ENCODE measurements around the gene PANK3. TPM values are rescaled to one million over a fixed set of nuclear protein-coding genes. Genes with fewer than 3 reads are reported as not detected.

The PANK3 gene
- total RNA-seq (2014; rRNA removed; shearing (Covaris generic); ENCODE audit: low replicate concordance): 35.9 and 78.3 TPM in 2 replicates

DNA sequence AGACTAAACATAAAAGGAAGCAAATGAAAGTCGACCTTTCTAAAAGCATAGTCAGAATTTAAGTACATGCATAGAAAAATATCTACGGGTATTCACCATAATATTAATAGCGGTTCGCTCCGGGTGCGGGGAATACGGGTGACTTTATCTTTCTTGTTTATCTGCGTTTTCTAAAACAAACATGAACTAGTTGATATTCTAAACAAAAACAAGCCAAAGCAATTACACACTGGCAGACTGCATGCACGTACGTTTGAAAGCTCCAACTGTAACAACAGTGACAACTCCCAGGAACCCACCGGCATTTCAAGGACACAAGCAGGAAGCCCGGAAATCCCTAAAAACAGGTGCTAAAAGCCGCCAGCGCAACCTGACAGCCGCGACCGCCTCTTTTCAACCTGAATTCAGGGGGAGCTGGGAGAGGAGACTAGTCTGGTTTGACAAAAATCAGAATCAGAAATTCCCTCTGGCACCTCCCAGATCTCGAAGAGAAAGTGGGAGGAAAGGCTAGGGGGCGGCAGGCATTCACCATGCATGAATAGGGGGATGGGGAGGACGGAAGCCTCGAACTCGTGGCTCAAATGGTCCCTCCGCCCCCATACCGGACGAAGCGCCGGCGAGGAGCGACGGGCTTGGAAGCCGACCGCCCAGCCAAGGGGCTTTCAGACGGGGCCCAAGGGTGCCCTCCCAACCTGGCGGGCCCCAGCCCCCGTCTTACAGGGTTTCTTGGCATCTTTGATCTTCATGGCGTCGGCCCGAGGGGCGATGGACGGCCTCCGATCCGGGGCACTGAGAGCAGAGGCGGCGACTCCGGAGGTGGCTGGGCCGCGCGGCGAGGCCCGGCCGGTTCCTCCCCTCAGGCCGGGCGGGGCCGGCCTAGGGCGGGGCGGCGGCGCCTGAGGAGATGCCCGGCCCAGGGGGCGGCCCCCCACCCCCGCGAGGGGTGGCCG is at the start of gene PANK3:
Gene PANK3, minus strand, starts transcription at position 831 of the 950 bp plus-strand sequence. Its CDS starts 85 bp downstream, at position 746.
- Histone ChIP-seq H3K27ac (ENCODE audit: low read length) (peak within 1 kb of the TSS; percentile 72), H3K4me2 (ENCODE audit: low read depth, low read length, poor library complexity, severe bottlenecking) (peak within 1 kb of the TSS; percentile 86), H3K36me3 (ENCODE audit: insufficient read depth, low read length) (peaks cover 32% of the 10 kb centered on the region), H3K9me2 (replicated peaks; ENCODE audit: insufficient read depth, low read length) (no peaks in the 10 kb centered on the region), H3K4me3 (ENCODE audit: low read length) (peak within 1 kb of the TSS; percentile 87), H2AFZ (ENCODE audit: low read length) (peak within 1 kb of the TSS; percentile 53; the same call in 1 of the 2 replicates), H4K20me1 (ENCODE audit: insufficient read depth, low read depth, low read length) (peaks cover 37% of the 10 kb centered on the region), H3K9me3 (ENCODE audit: low read length) (no peaks in the 10 kb centered on the region), H3K9ac (ENCODE audit: low read length) (peak within 1 kb of the TSS; percentile 87), H3K4me1 (ENCODE audit: low read length) (peaks cover 24% of the 10 kb centered on the region), H3K79me2 (ENCODE audit: low read length) (peaks cover 51% of the 10 kb centered on the region), H3K27me3 (ENCODE audit: low read length) (no peaks in the 10 kb centered on the region)
- no peak for DNase-seq

DNA sequence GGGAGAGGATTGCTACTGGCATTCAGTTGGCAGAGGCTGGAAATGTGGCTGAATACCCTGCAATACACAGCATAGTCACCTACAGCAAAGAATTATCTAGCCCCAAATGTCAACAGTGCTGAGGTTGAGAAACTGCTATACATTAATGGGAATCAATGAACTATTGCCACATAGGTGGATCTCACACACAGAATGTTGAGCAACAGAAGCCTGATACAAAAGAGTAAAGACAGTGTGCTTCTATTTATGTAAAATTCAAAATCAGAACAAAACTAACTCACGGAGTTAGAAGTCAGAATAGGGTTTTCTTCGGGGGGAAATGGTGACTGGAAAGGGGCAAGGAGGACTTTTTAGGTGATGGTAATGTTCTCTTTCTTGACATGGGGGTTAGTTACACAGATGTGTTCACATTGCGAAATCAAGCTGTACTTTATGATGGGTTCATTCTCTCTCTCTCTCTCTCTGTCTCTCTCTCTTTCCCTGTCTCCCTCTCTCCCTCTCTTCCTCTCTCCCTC is 45.7 kb upstream of the PANK3 start:
- Histone ChIP-seq H3K27me3 (ENCODE audit: low read length) (0 out of 2 replicates have a peak, but pooled peaks cover 3% of the 10 kb centered on the region), H4K20me1 (ENCODE audit: insufficient read depth, low read depth, low read length) (no peaks in the 10 kb centered on the region), H3K9ac (ENCODE audit: low read length) (no peak overlapping the region), H3K4me1 (ENCODE audit: low read length) (no peaks in the 10 kb centered on the region), H3K4me2 (ENCODE audit: low read depth, low read length, poor library complexity, severe bottlenecking) (no peak overlapping the region), H2AFZ (ENCODE audit: low read length) (no peak overlapping the region), H3K27ac (ENCODE audit: low read length) (no peak overlapping the region), H3K4me3 (ENCODE audit: low read length) (no peak overlapping the region), H3K9me2 (replicated peaks; ENCODE audit: insufficient read depth, low read length) (no peaks in the 10 kb centered on the region), H3K79me2 (ENCODE audit: low read length) (no peaks in the 10 kb centered on the region), H3K36me3 (ENCODE audit: insufficient read depth, low read length) (no peaks in the 10 kb centered on the region), H3K9me3 (ENCODE audit: low read length) (no peaks in the 10 kb centered on the region)
- DNase-seq: no peak

DNA sequence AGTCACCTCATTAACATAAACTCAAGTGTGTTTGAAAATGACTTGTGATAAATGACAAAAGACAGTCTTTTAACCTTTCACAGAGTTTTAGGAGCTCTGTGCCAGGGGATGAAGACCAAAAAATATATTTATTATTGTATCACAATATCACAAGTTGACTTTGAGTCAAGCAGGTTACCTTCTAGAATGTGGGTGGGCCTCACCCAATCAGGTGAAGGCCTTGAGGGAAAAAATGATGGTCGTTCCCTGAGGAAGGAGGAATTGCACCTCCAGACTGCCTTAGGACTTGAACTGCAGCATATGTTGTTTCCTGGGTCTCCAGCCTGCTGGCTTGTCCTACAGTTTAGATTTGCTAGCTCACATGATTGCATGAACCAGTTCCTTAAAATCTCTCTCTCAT is 41.6 kb upstream of the PANK3 start:
- no peaks in the 10 kb centered on the region for H3K4me1 ChIP-seq (ENCODE audit: low read length)
- no peak overlapping the region for H3K4me3 ChIP-seq (ENCODE audit: low read length)
- no peaks in the 10 kb centered on the region for H3K36me3 ChIP-seq (ENCODE audit: insufficient read depth, low read length)
- no peak overlapping the region for H2AFZ ChIP-seq (ENCODE audit: low read length)
- H3K9ac ChIP-seq (ENCODE audit: low read length): no peak overlapping the region
- H3K27me3 ChIP-seq (ENCODE audit: low read length): no peaks in the 10 kb centered on the region
- H3K4me2 ChIP-seq (ENCODE audit: low read depth, low read length, poor library complexity, severe bottlenecking): no peak overlapping the region
- no peak overlapping the region for H3K27ac ChIP-seq (ENCODE audit: low read length)
- H3K9me2 ChIP-seq (replicated peaks; ENCODE audit: insufficient read depth, low read length): no peaks in the 10 kb centered on the region
- DNase-seq: no peak
- H3K79me2 ChIP-seq (ENCODE audit: low read length): no peaks in the 10 kb centered on the region
- no peaks in the 10 kb centered on the region for H4K20me1 ChIP-seq (ENCODE audit: insufficient read depth, low read depth, low read length)
- no peaks in the 10 kb centered on the region for H3K9me3 ChIP-seq (ENCODE audit: low read length)

DNA sequence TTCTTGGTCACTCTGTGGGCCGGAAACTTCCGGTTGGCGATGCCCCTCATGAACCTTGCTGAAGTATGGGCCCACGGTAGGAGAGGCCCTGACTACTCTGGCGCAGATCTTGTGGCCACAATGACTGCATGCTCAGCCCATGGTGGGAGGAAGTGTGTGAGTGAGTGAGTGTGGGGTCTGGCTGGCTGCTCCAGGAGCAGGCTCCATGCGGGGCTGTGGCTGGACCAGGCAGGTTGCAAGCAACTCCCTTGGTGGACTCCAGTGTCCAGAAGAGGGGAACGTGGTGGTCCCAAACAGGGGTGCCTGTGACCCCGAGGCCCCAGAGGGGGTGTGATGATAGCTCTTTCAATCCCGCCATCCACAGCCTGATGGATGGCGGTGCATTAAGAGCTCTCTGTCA is 35.5 kb upstream of the PANK3 start:
- no peak overlapping the region for H3K4me2 ChIP-seq (ENCODE audit: low read depth, low read length, poor library complexity, severe bottlenecking)
- no peaks in the 10 kb centered on the region for H3K79me2 ChIP-seq (ENCODE audit: low read length)
- no peak overlapping the region for H2AFZ ChIP-seq (ENCODE audit: low read length)
- no peaks in the 10 kb centered on the region for H4K20me1 ChIP-seq (ENCODE audit: insufficient read depth, low read depth, low read length)
- H3K27me3 ChIP-seq (ENCODE audit: low read length): no peaks in the 10 kb centered on the region
- no peaks in the 10 kb centered on the region for H3K36me3 ChIP-seq (ENCODE audit: insufficient read depth, low read length)
- no peak for DNase-seq
- no peaks in the 10 kb centered on the region for H3K9me2 ChIP-seq (replicated peaks; ENCODE audit: insufficient read depth, low read length)
- no peak overlapping the region for H3K9ac ChIP-seq (ENCODE audit: low read length)
- H3K27ac ChIP-seq (ENCODE audit: low read length): no peak overlapping the region
- no peaks in the 10 kb centered on the region for H3K4me1 ChIP-seq (ENCODE audit: low read length)
- H3K9me3 ChIP-seq (ENCODE audit: low read length): no peaks in the 10 kb centered on the region
- H3K4me3 ChIP-seq (ENCODE audit: low read length): no peak overlapping the region

DNA sequence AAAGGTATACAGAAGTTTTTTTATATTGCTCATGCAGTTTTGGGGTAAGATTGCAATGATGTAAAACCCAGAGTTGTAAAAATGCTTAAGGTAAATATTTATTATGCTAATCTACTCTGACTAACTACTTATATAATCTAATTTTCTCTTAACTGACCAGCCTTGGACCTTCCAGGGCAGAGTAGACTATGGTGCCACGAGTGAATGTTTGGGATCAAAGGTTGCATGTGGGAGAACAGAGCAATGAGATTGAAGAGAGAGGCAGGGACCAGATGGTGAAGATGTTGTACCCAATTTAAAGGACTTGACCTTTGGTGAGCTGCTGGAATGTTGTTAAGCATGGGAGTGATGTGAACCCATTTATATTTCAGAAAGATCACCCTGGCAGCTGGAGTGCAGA is 34.8 kb upstream of the PANK3 start:
- Histone ChIP-seq H2AFZ (ENCODE audit: low read length) (no peak overlapping the region), H3K36me3 (ENCODE audit: insufficient read depth, low read length) (no peaks in the 10 kb centered on the region), H3K4me3 (ENCODE audit: low read length) (no peak overlapping the region), H3K27me3 (ENCODE audit: low read length) (no peaks in the 10 kb centered on the region), H3K9ac (ENCODE audit: low read length) (no peak overlapping the region), H3K9me2 (replicated peaks; ENCODE audit: insufficient read depth, low read length) (no peaks in the 10 kb centered on the region), H3K27ac (ENCODE audit: low read length) (no peak overlapping the region), H3K4me2 (ENCODE audit: low read depth, low read length, poor library complexity, severe bottlenecking) (no peak overlapping the region), H3K9me3 (ENCODE audit: low read length) (no peaks in the 10 kb centered on the region), H3K4me1 (ENCODE audit: low read length) (no peaks in the 10 kb centered on the region), H4K20me1 (ENCODE audit: insufficient read depth, low read depth, low read length) (no peaks in the 10 kb centered on the region), H3K79me2 (ENCODE audit: low read length) (no peaks in the 10 kb centered on the region)
- DNase-seq: no peak

DNA sequence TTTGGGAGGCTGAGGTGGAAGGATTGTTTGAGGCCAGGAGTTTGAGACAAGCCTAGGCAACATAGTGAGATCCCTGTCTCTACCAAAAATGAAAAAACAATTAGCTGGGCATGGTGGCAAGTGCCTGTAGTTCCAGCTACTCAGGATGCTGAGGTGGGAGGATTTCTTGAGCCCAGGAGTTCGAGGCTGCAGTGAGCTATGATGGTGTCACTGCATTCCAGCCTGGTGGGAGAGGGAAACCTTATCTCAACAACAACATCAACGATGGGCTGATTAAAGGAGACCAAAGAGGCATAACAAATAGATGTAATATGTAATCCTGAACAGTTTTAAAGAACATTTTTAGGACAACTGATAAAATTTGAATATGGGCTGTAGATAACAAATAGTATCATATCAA is 34.2 kb upstream of the PANK3 start:
- H3K9me3 ChIP-seq (ENCODE audit: low read length): no peaks in the 10 kb centered on the region
- H3K9me2 ChIP-seq (replicated peaks; ENCODE audit: insufficient read depth, low read length): no peaks in the 10 kb centered on the region
- no peak overlapping the region for H2AFZ ChIP-seq (ENCODE audit: low read length)
- H3K79me2 ChIP-seq (ENCODE audit: low read length): no peaks in the 10 kb centered on the region
- no peak overlapping the region for H3K4me2 ChIP-seq (ENCODE audit: low read depth, low read length, poor library complexity, severe bottlenecking)
- H3K27me3 ChIP-seq (ENCODE audit: low read length): no peaks in the 10 kb centered on the region
- H4K20me1 ChIP-seq (ENCODE audit: insufficient read depth, low read depth, low read length): no peaks in the 10 kb centered on the region
- no peaks in the 10 kb centered on the region for H3K4me1 ChIP-seq (ENCODE audit: low read length)
- DNase-seq: no peak
- H3K27ac ChIP-seq (ENCODE audit: low read length): no peak overlapping the region
- no peak overlapping the region for H3K9ac ChIP-seq (ENCODE audit: low read length)
- H3K36me3 ChIP-seq (ENCODE audit: insufficient read depth, low read length): no peaks in the 10 kb centered on the region
- no peak overlapping the region for H3K4me3 ChIP-seq (ENCODE audit: low read length)

DNA sequence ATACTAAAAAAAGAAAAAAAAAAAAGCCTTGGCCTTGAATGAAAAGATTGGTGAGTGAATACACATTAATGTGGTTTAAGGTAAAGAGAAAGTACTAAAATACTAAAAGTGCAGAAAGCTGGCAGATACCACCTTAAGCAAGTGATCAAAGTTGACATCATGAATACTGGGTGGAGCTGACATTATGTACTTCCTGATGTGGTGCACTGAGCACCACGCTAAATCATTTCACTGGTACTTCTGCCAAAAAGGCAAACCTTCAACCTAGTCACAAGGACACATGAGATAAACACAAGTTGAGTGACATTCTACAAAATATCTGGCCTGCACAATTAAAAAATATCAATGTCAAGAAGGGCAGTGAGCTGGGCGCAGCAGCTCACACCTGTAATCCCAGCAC is 33.8 kb upstream of the PANK3 start:
- Histone ChIP-seq H3K4me2 (ENCODE audit: low read depth, low read length, poor library complexity, severe bottlenecking) (no peak overlapping the region), H3K4me3 (ENCODE audit: low read length) (no peak overlapping the region), H2AFZ (ENCODE audit: low read length) (no peak overlapping the region), H3K9ac (ENCODE audit: low read length) (no peak overlapping the region), H3K27ac (ENCODE audit: low read length) (no peak overlapping the region), H4K20me1 (ENCODE audit: insufficient read depth, low read depth, low read length) (no peaks in the 10 kb centered on the region), H3K4me1 (ENCODE audit: low read length) (no peaks in the 10 kb centered on the region), H3K79me2 (ENCODE audit: low read length) (no peaks in the 10 kb centered on the region), H3K9me2 (replicated peaks; ENCODE audit: insufficient read depth, low read length) (no peaks in the 10 kb centered on the region), H3K9me3 (ENCODE audit: low read length) (no peaks in the 10 kb centered on the region), H3K27me3 (ENCODE audit: low read length) (no peaks in the 10 kb centered on the region), H3K36me3 (ENCODE audit: insufficient read depth, low read length) (no peaks in the 10 kb centered on the region)
- no peak for DNase-seq

DNA sequence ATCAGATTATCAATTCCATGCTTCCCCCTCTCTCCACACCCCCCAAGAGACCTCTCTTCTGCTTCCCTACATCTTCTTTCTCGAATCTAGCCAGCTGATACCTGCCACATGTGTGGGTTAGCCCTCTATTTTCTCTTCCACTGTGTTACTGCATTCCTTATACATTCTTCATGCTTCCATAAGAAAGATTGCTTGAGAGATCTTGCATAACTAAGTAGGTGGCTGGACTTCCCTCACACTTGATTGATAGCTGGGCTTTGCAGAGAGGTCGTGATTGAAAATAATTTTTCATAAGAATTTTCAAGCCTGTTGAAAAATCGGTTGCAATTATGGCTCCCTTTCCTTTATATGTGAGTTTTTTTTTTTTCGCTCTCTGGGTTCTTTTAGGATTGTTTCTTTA is 33.0 kb upstream of the PANK3 start:
- no peak overlapping the region for H2AFZ ChIP-seq (ENCODE audit: low read length)
- H3K9me2 ChIP-seq (replicated peaks; ENCODE audit: insufficient read depth, low read length): no peaks in the 10 kb centered on the region
- no peaks in the 10 kb centered on the region for H3K79me2 ChIP-seq (ENCODE audit: low read length)
- H3K4me2 ChIP-seq (ENCODE audit: low read depth, low read length, poor library complexity, severe bottlenecking): no peak overlapping the region
- H3K4me3 ChIP-seq (ENCODE audit: low read length): no peak overlapping the region
- DNase-seq: no peak
- no peaks in the 10 kb centered on the region for H3K27me3 ChIP-seq (ENCODE audit: low read length)
- no peak overlapping the region for H3K9ac ChIP-seq (ENCODE audit: low read length)
- H3K27ac ChIP-seq (ENCODE audit: low read length): no peak overlapping the region
- no peaks in the 10 kb centered on the region for H4K20me1 ChIP-seq (ENCODE audit: insufficient read depth, low read depth, low read length)
- H3K4me1 ChIP-seq (ENCODE audit: low read length): no peaks in the 10 kb centered on the region
- H3K9me3 ChIP-seq (ENCODE audit: low read length): no peaks in the 10 kb centered on the region
- no peaks in the 10 kb centered on the region for H3K36me3 ChIP-seq (ENCODE audit: insufficient read depth, low read length)
